SK-N-MC (cell line): ENCODE measurements around the gene PCYOX1L.
A peak's percentile ranks its signal among the peaks of the same experiment; 100 is the strongest.

ENCODE experiments used
- DNase-seq: peaks from one replicate; pipeline ENCODE4 v3.0.0-alpha.2; 2011; ENCODE audit warnings: low read depth, low spot score
- H3K27ac ChIP-seq: fragments of 200-600 bp; sonication (generic); 2 replicates; pipeline ENCODE4 v1.5.1; 2016; ENCODE audit warnings: mixed run types
- H3K36me3 ChIP-seq: fragments of 200-600 bp; sonication (generic); 2 replicates; pipeline ENCODE4 v1.6.1; 2017; ENCODE audit warnings: antibody characterized with exemption, low read length, mixed read lengths; ENCODE audit not compliant: insufficient read depth
- H3K4me3 ChIP-seq: fragments of 200-600 bp; sonication (generic); 2 replicates; pipeline ENCODE4 v1.5.1; 2016
- H3K9ac ChIP-seq: fragments of 200-600 bp; sonication (generic); 2 replicates; pipeline ENCODE4 v1.8.0; 2017; ENCODE audit warnings: mixed run types, mixed read lengths; ENCODE audit not compliant: insufficient read length
- H3K9me3 ChIP-seq: fragments of 200-600 bp; sonication (generic); 2 replicates; pipeline ENCODE4 v1.6.1; 2017; ENCODE audit warnings: low read depth, mild to moderate bottlenecking, antibody characterized with exemption, low read length, moderate library complexity, mixed read lengths
- EZH2 ChIP-seq: fragments of 200-600 bp; sonication (generic); IDR thresholded peaks from one replicate; pipeline ENCODE4 v1.6.1; 2017; ENCODE audit warnings: antibody characterized with exemption
- FOXP2 ChIP-seq: optimal IDR thresholded peaks from 2 replicates; pipeline ENCODE3; 2011; ENCODE audit warnings: mild to moderate bottlenecking, moderate library complexity; ENCODE audit not compliant: insufficient read depth; ENCODE audit errors: extremely low read length, control extremely low read depth
- POLR2AphosphoS5 ChIP-seq: IDR thresholded peaks from 2 replicates; pipeline ENCODE4 v1.6.1; 2012; ENCODE audit warnings: mild to moderate bottlenecking, low read depth, low read length, borderline replicate concordance

The PCYOX1L gene

GRCh38 chr5:149345892-149346222, 12.0 kb upstream of the PCYOX1L start:
- no peak for DNase-seq
- peak overlapping the region; percentile 70 for H3K27ac ChIP-seq
- no peaks in the 10 kb centered on the region for H3K9me3 ChIP-seq
- peak overlapping the region; percentile 90 for H3K4me3 ChIP-seq
- H3K36me3 ChIP-seq: peaks cover 40% of the 10 kb centered on the region
- peak overlapping the region; percentile 94 for H3K9ac ChIP-seq
- TF ChIP-seq POLR2AphosphoS5 (no peak), FOXP2 (no peak), EZH2 (no peak)

- no peak for DNase-seq
- Histone ChIP-seq H3K27ac (no peak overlapping the region), H3K9ac (no peak overlapping the region), H3K9me3 (no peaks in the 10 kb centered on the region), H3K36me3 (peaks cover 67% of the 10 kb centered on the region), H3K4me3 (no peak overlapping the region)
- TF ChIP-seq EZH2: no peak
- no peak for TF ChIP-seq FOXP2
- no peak for TF ChIP-seq POLR2AphosphoS5
Measured at GRCh38 chr5:149348518-149348917, 9.3 kb upstream of the PCYOX1L start.

- H3K36me3 ChIP-seq: peaks cover 75% of the 10 kb centered on the region
- no peak for DNase-seq
- no peak overlapping the region for H3K9ac ChIP-seq
- no peak overlapping the region for H3K27ac ChIP-seq
- no peak for TF ChIP-seq POLR2AphosphoS5
- no peak for TF ChIP-seq FOXP2
- no peak for TF ChIP-seq EZH2
- no peaks in the 10 kb centered on the region for H3K9me3 ChIP-seq
- H3K4me3 ChIP-seq: no peak overlapping the region
Measured at GRCh38 chr5:149349382-149349781, 8.5 kb upstream of the PCYOX1L start.

GRCh38 chr5:149352169-149352568, 5.7 kb upstream of the PCYOX1L start:
- TF ChIP-seq FOXP2 (no peak), EZH2 (no peak), POLR2AphosphoS5 (no peak)
- DNase-seq: no peak
- Histone ChIP-seq H3K9me3 (no peaks in the 10 kb centered on the region), H3K36me3 (peaks cover 75% of the 10 kb centered on the region), H3K27ac (no peak overlapping the region), H3K9ac (no peak overlapping the region), H3K4me3 (no peak overlapping the region)

GRCh38 chr5:149353911-149354310, 3.9 kb upstream of the PCYOX1L start:
- no peak overlapping the region for H3K4me3 ChIP-seq
- H3K9me3 ChIP-seq: no peaks in the 10 kb centered on the region
- peaks cover 57% of the 10 kb centered on the region for H3K36me3 ChIP-seq
- no peak overlapping the region for H3K9ac ChIP-seq
- H3K27ac ChIP-seq: no peak overlapping the region
- no peak for DNase-seq
- TF ChIP-seq EZH2: no peak

GRCh38 chr5:149355688-149356087, 2.2 kb upstream of the PCYOX1L start:
- DNase-seq: no peak
- H3K4me3 ChIP-seq: no peak overlapping the region
- no peak overlapping the region for H3K27ac ChIP-seq
- H3K36me3 ChIP-seq: peaks cover 39% of the 10 kb centered on the region
- H3K9ac ChIP-seq: no peak overlapping the region
- TF ChIP-seq POLR2AphosphoS5 (0 out of 2 replicates have a peak, but pooled peaks have one; percentile 9), EZH2 (no peak)
- no peaks in the 10 kb centered on the region for H3K9me3 ChIP-seq

GRCh38 chr5:149356391-149356790, 1.5 kb upstream of the PCYOX1L start:
- Histone ChIP-seq H3K4me3 (no peak overlapping the region), H3K27ac (no peak overlapping the region), H3K9ac (no peak overlapping the region), H3K36me3 (peaks cover 32% of the 10 kb centered on the region), H3K9me3 (no peaks in the 10 kb centered on the region)
- DNase-seq: no peak
- TF ChIP-seq FOXP2 (no peak), EZH2 (no peak), POLR2AphosphoS5 (no peak)

GRCh38 chr5:149358294-149358651, 427 bp downstream of the PCYOX1L start:
- no peak for DNase-seq
- Histone ChIP-seq H3K27ac (no peak overlapping the region), H3K9me3 (no peaks in the 10 kb centered on the region), H3K9ac (peak overlapping the region; percentile 69), H3K4me3 (peak overlapping the region; percentile 86), H3K36me3 (peaks cover 14% of the 10 kb centered on the region)
- no peak for TF ChIP-seq EZH2
- TF ChIP-seq FOXP2: no peak
- TF ChIP-seq POLR2AphosphoS5: no peak

GRCh38 chr5:149358868-149359495, 1.1 kb downstream of the PCYOX1L start:
- Histone ChIP-seq H3K27ac (no peak overlapping the region), H3K4me3 (peak overlapping the region; percentile 86), H3K9me3 (no peaks in the 10 kb centered on the region), H3K36me3 (peaks cover 7% of the 10 kb centered on the region; the same call in 1 of the 2 replicates), H3K9ac (no peak overlapping the region)
- TF ChIP-seq EZH2 (no peak), FOXP2 (no peak), POLR2AphosphoS5 (no peak)
- DNase-seq: no peak

- no peak for DNase-seq
- H3K27ac ChIP-seq: no peak overlapping the region
Measured at GRCh38 chr5:149360272-149360671, 2.4 kb downstream of the PCYOX1L start.

More at GRCh38 chr5:149360272-149360671, 2.4 kb downstream of the PCYOX1L start:
- H3K4me3 ChIP-seq: no peak overlapping the region
- no peak overlapping the region for H3K9ac ChIP-seq
- no peaks in the 10 kb centered on the region; the same call in 1 of the 2 replicates for H3K36me3 ChIP-seq
- H3K9me3 ChIP-seq: no peaks in the 10 kb centered on the region
- TF ChIP-seq EZH2: no peak
- TF ChIP-seq FOXP2: no peak
- no peak for TF ChIP-seq POLR2AphosphoS5
